DMS53 treated with DMSO at 0.1 percent for 48 hours (cell line): ENCODE data around the gene DEPP1.
"Not testable (repeated sequence)": the region's sequence is repeated elsewhere in the genome, so short reads cannot be mapped to it uniquely, and the experiment has no call there.

Experiments used
- DNase-seq: peaks from one replicate; lab custom pipeline; 2025; ENCODE audit not compliant: unreplicated experiment; lab: John Stamatoyannopoulos, UW

Gene DEPP1

GRCh38 chr10:44978570-44979280 lies at the start of gene DEPP1:
Gene DEPP1, minus strand, starts transcription at chr10:44978809. Its CDS starts 779 bp downstream, at chr10:44978030.
- DNase-seq: peak; percentile 89

GRCh38 chr10:45023426-45023825 lies 44.8 kb upstream of the DEPP1 start:
- DNase-seq: no peak

GRCh38 chr10:45015590-45015989 lies 37.0 kb upstream of the DEPP1 start:
- DNase-seq: no peak

- DNase-seq: not testable (repeated sequence)
Measured at GRCh38 chr10:45014557-45014956, 35.9 kb upstream of the DEPP1 start.

GRCh38 chr10:45008524-45009161 lies 30.0 kb upstream of the DEPP1 start:
- DNase-seq: peak; percentile 97

GRCh38 chr10:45006276-45007030 lies 27.8 kb upstream of the DEPP1 start:
- DNase-seq: no peak

- DNase-seq: no peak
Measured at GRCh38 chr10:45005284-45005683, 26.7 kb upstream of the DEPP1 start.

- no peak for DNase-seq
Measured at GRCh38 chr10:45004661-45005060, 26.1 kb upstream of the DEPP1 start.

- DNase-seq: no peak
Measured at GRCh38 chr10:45003432-45004000, 24.9 kb upstream of the DEPP1 start.

GRCh38 chr10:45001381-45002148 lies 23.0 kb upstream of the DEPP1 start:
- peak; percentile 66 for DNase-seq

- peak; percentile 12 for DNase-seq
Measured at GRCh38 chr10:45000752-45001380, 22.3 kb upstream of the DEPP1 start, which contains the start of gene ZNF22. Gene ZNF22, plus strand, starts transcription at chr10:45000923. Its CDS starts 2,446 bp downstream, at chr10:45003369.

GRCh38 chr10:45000138-45000751 lies 21.6 kb upstream of the DEPP1 start:
- no peak for DNase-seq

GRCh38 chr10:44998146-44998631 lies 19.6 kb upstream of the DEPP1 start:
- DNase-seq: no peak

- no peak for DNase-seq
Measured at GRCh38 chr10:44997105-44997748, 18.6 kb upstream of the DEPP1 start.

- DNase-seq: no peak
Measured at GRCh38 chr10:44995914-44996669, 17.5 kb upstream of the DEPP1 start.

- DNase-seq: no peak
Measured at GRCh38 chr10:44995581-44995913, 16.9 kb upstream of the DEPP1 start.

GRCh38 chr10:44994752-44995530 lies 16.3 kb upstream of the DEPP1 start:
- DNase-seq: no peak
